ENCODE results near the gene CDH13. TPM values are rescaled to one million over a fixed set of nuclear protein-coding genes. Genes with fewer than 3 reads are reported as not detected.

Gene CDH13
- total and polyA plus RNA-seq, 12 donors, result 0.86 to 30.6 (median 2.4) TPM

DNA sequence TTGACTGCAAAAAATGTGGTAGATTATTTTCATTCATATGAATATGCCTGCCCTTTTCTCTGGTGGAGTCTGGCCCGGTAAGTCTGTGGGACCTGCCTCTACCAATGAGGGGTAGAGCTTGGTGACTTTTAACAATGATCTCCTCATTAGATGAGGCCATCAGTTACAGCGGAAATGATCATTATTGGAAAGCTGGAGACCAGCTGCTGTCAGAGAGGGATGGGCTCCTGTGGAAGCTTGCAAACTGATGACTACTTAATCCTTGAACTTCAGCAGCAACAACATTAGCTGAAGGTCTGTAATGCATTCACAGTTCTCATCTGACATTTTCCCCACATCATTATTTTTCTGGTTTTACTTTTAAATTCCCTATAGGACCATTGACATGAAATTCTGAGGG, 194.1 kb downstream of the CDH13 start:
- DNase-seq, result no peak
- 74 to 90% (median 83%) methylated on average over 2 of the region's 2 CpGs for WGBS, 4 donors
- H3K4me3 ChIP-seq, result no peak overlapping the region
- no peaks in the 10 kb centered on the region for H3K36me3 ChIP-seq (replicated peaks in 1 of 2)
- TF ChIP-seq POLR2A (IDR thresholded peaks at IDR 0.05), result no peak
- TF ChIP-seq, protein P1, sequence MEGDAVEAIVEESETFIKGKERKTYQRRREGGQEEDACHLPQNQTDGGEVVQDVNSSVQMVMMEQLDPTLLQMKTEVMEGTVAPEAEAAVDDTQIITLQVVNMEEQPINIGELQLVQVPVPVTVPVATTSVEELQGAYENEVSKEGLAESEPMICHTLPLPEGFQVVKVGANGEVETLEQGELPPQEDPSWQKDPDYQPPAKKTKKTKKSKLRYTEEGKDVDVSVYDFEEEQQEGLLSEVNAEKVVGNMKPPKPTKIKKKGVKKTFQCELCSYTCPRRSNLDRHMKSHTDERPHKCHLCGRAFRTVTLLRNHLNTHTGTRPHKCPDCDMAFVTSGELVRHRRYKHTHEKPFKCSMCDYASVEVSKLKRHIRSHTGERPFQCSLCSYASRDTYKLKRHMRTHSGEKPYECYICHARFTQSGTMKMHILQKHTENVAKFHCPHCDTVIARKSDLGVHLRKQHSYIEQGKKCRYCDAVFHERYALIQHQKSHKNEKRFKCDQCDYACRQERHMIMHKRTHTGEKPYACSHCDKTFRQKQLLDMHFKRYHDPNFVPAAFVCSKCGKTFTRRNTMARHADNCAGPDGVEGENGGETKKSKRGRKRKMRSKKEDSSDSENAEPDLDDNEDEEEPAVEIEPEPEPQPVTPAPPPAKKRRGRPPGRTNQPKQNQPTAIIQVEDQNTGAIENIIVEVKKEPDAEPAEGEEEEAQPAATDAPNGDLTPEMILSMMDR (IDR thresholded peaks at IDR 0.05), result no peak
- H3K4me1 ChIP-seq (replicated peaks in 1 of 2), result no peaks in the 10 kb centered on the region
- H3K9me3 ChIP-seq (replicated peaks in 1 of 3), result no peaks in the 10 kb centered on the region
- H3K27me3 ChIP-seq, result no peaks in the 10 kb centered on the region
- intact Hi-C loops (cut with DNase I), result no loop called here
- no peak overlapping the region for H3K27ac ChIP-seq

DNA sequence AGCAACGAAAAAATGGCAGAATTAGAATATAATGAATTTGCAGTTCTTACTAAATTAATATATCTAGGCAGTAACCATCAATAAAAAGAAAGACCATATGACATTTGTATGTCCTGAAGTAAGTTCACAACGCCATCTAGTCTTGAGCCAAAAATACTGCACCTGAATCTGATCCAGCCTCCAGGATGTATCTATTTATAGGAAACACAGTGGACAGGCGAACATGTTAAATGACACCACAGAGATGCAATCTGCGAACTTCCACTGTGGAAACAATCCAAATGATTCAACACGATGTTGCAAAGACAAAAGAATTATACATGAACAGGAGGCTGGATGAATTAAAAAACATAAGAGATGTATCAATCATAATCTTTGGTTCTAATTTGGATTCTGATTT, 197.6 kb downstream of the CDH13 start:
- 73 to 78% (median 76%) methylated on average over 5 of the region's 5 CpGs for WGBS, 4 donors
- no peaks in the 10 kb centered on the region for H3K9me3 ChIP-seq (replicated peaks in 1 of 3)
- no peaks in the 10 kb centered on the region for H3K4me1 ChIP-seq (replicated peaks in 1 of 2)
- no peaks in the 10 kb centered on the region for H3K27me3 ChIP-seq
- TF ChIP-seq, protein P1 (IDR thresholded peaks at IDR 0.05), result no peak
- TF ChIP-seq POLR2A (IDR thresholded peaks at IDR 0.05), result no peak
- no peak for DNase-seq
- no peak overlapping the region for H3K27ac ChIP-seq
- no peaks in the 10 kb centered on the region for H3K36me3 ChIP-seq (replicated peaks in 1 of 2)
- no peak overlapping the region for H3K4me3 ChIP-seq
- intact Hi-C loops (cut with DNase I), result no loop called here

DNA sequence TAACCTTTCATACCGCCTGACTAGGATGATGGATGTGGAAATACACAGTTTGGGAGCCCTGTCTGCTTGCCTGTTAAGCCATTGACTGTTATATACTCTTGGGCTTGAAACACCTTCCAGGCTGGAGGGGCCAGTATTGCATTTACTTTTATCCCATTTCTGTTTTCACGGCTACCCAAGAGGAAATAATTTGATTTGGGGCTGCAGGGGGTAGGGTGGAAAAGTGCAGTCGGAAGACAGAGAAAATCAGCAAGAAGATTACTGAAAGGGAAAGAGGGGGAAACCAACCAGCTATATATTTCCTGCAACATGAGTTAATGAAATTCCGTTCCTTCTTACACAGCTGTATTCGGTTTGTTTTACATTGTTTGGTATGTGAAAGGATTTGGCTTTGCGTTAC, 202.5 kb downstream of the CDH13 start:
- no peak for DNase-seq
- WGBS, 4 donors, result 76 to 82% (median 79%) methylated on average over 6 of the region's 6 CpGs
- intact Hi-C loops (cut with DNase I), result no loop called here

DNA sequence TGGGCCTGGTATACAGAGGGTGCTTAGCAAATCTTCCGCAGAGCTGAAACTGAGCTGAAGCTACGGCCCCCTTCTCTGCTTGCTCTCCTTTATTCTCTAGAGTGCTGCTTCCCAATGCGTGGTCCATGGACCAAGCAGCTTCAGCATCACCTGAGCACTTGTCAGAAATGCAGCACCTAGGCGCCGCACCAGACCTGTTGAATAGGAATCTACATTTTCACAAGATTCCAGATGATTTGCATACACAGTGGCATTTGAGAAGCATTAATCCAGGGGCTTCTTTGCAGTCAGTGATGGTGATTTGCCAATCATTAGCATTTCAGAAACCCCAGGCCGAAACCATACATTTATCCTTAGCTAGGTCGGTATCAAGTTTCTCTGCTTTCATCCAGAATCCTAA, 204.2 kb downstream of the CDH13 start:
- no peak overlapping the region for H3K4me3 ChIP-seq
- intact Hi-C loops (cut with DNase I), result no loop called here
- TF ChIP-seq POLR2A (IDR thresholded peaks at IDR 0.05), result no peak
- TF ChIP-seq, protein P1 (IDR thresholded peaks at IDR 0.05), result no peak
- no peak overlapping the region for H3K27ac ChIP-seq
- WGBS, 4 donors, result 81 to 90% (median 85%) methylated on average over 7 of the region's 7 CpGs
- DNase-seq, result no peak
- no peaks in the 10 kb centered on the region for H3K36me3 ChIP-seq (replicated peaks in 1 of 2)
- no peaks in the 10 kb centered on the region for H3K4me1 ChIP-seq (replicated peaks in 1 of 2)
- no peaks in the 10 kb centered on the region for H3K9me3 ChIP-seq (replicated peaks in 1 of 3)
- H3K27me3 ChIP-seq, result no peaks in the 10 kb centered on the region

More for the DNA sequence above, 202.5 kb downstream of the CDH13 start:
- H3K4me3 ChIP-seq, result no peak overlapping the region
- H3K4me1 ChIP-seq (replicated peaks in 1 of 2), result no peaks in the 10 kb centered on the region
- H3K27ac ChIP-seq, result no peak overlapping the region
- no peaks in the 10 kb centered on the region for H3K27me3 ChIP-seq
- TF ChIP-seq, protein P1 (IDR thresholded peaks at IDR 0.05), result no peak
- no peak for TF ChIP-seq POLR2A (IDR thresholded peaks at IDR 0.05)
- no peaks in the 10 kb centered on the region for H3K36me3 ChIP-seq (replicated peaks in 1 of 2)
- H3K9me3 ChIP-seq (replicated peaks in 1 of 3), result no peaks in the 10 kb centered on the region

Data from adrenal gland (tissue), 12 donors.